Dedifferentiated amniotic fluid mesenchymal stem cell (primary cell): ENCODE data around the gene PDHB.

Experiments used
- DNase-seq: peaks from one replicate; pipeline ENCODE4 v3.0.0-alpha.2; 2016; ENCODE audit errors: extremely low spot score

The PDHB gene

GRCh38 chr3:58403513-58404109, 30.0 kb downstream of the PDHB start:
- no peak for DNase-seq

- DNase-seq, result no peak
Measured at GRCh38 chr3:58398669-58399333, 34.8 kb downstream of the PDHB start.

GRCh38 chr3:58394339-58394738, 39.3 kb downstream of the PDHB start:
- DNase-seq, result no peak

GRCh38 chr3:58392181-58392580, 41.5 kb downstream of the PDHB start:
- DNase-seq, result no peak

- DNase-seq, result no peak
Measured at GRCh38 chr3:58391156-58391865, 42.3 kb downstream of the PDHB start.

- peak; percentile 87 for DNase-seq
Measured at GRCh38 chr3:58388550-58389091, 45.0 kb downstream of the PDHB start.

GRCh38 chr3:58387650-58388546, 45.7 kb downstream of the PDHB start:
- DNase-seq, result no peak

- no peak for DNase-seq
Measured at GRCh38 chr3:58386626-58387365, 46.8 kb downstream of the PDHB start.

- no peak for DNase-seq
Measured at GRCh38 chr3:58384381-58385090, 49.1 kb downstream of the PDHB start.

GRCh38 chr3:58383904-58384303, 49.7 kb downstream of the PDHB start:
- peak; percentile 98 for DNase-seq

- DNase-seq, result peak; percentile 45
Measured at GRCh38 chr3:58383476-58383875, 50.2 kb downstream of the PDHB start.

- no peak for DNase-seq
Measured at GRCh38 chr3:58379351-58380073, 54.1 kb downstream of the PDHB start.

- no peak for DNase-seq
Measured at GRCh38 chr3:58377750-58378149, 55.9 kb downstream of the PDHB start.
